Astrocyte (in vitro differentiated cells and primary cell): ENCODE data around the gene SLC44A1. TPM values are rescaled to one million over a fixed set of nuclear protein-coding genes. Genes with fewer than 3 reads are reported as not detected.

ENCODE experiments used
- DNase-seq: peaks from one replicate; pipeline ENCODE4 v3.0.0-alpha.2; 2010; ENCODE audit warnings: low read depth
- FAIRE-seq: peaks from 2 replicates; lab custom pipeline; 2011; peaks lifted over from hg19 to GRCh38; lab: Jason Lieb, UNC
- H2AFZ ChIP-seq: 2 replicates; pipeline ENCODE4 v1.6.0; 2012; ENCODE audit warnings: low read depth, low read length, inconsistent platforms
- H3K27ac ChIP-seq: 2 replicates; pipeline ENCODE4 v1.5.1; 2011; ENCODE audit warnings: low read depth, low read length, inconsistent platforms
- H3K27me3 ChIP-seq: 2 replicates; pipeline ENCODE4 v1.6.0; 2011; ENCODE audit warnings: low read length, inconsistent platforms; ENCODE audit not compliant: insufficient read depth
- H3K36me3 ChIP-seq: 2 replicates; pipeline ENCODE4 v1.5.1; 2011; ENCODE audit warnings: low read length, inconsistent platforms; ENCODE audit not compliant: insufficient read depth
- H3K4me1 ChIP-seq: 2 replicates; pipeline ENCODE4 v1.5.1; 2011; ENCODE audit warnings: low read length, inconsistent platforms; ENCODE audit not compliant: insufficient read depth
- H3K4me2 ChIP-seq: 2 replicates; pipeline ENCODE4 v1.6.0; 2012; ENCODE audit warnings: low read length, inconsistent platforms
- H3K4me3 ChIP-seq: 2 replicates; pipeline ENCODE4 v1.5.1; 2011; ENCODE audit warnings: low read depth, mild to moderate bottlenecking, low read length, inconsistent platforms; ENCODE audit not compliant: insufficient read depth
- H3K79me2 ChIP-seq: 2 replicates; pipeline ENCODE4 v1.6.0; 2012; ENCODE audit warnings: mild to moderate bottlenecking, low read length, inconsistent platforms; ENCODE audit not compliant: insufficient read depth
- H3K9ac ChIP-seq: 2 replicates; pipeline ENCODE4 v1.6.0; 2012; ENCODE audit warnings: mild to moderate bottlenecking, low read length, inconsistent platforms
- H3K9me3 ChIP-seq: 2 replicates; pipeline ENCODE4 v1.5.1; 2012; ENCODE audit warnings: low read depth, mild to moderate bottlenecking, low read length, inconsistent platforms; ENCODE audit not compliant: insufficient read depth
- H4K20me1 ChIP-seq: 2 replicates; pipeline ENCODE4 v1.6.0; 2012; ENCODE audit warnings: low read length, inconsistent platforms; ENCODE audit not compliant: insufficient read depth
- H3K27ac Mint-ChIP-seq: one replicate; pipeline ENCODE4 v1.8.0; 2021; ENCODE audit warnings: mild to moderate bottlenecking, mixed read lengths; ENCODE audit not compliant: unreplicated experiment
- H3K27me3 Mint-ChIP-seq: one replicate; pipeline ENCODE4 v1.8.0; 2021; ENCODE audit warnings: low read depth, mixed read lengths; ENCODE audit not compliant: unreplicated experiment
- H3K36me3 Mint-ChIP-seq: one replicate; pipeline ENCODE4 v1.8.0; 2021; ENCODE audit warnings: low read depth, mixed read lengths; ENCODE audit not compliant: unreplicated experiment
- H3K4me1 Mint-ChIP-seq: one replicate; pipeline ENCODE4 v1.8.0; 2021; ENCODE audit warnings: low read depth, mixed read lengths; ENCODE audit not compliant: unreplicated experiment
- H3K4me3 Mint-ChIP-seq: one replicate; pipeline ENCODE4 v1.8.0; 2021; ENCODE audit warnings: mild to moderate bottlenecking, moderate library complexity, mixed read lengths; ENCODE audit not compliant: unreplicated experiment
- H3K9me3 Mint-ChIP-seq: one replicate; pipeline ENCODE4 v1.8.0; 2021; ENCODE audit warnings: mild to moderate bottlenecking, mixed read lengths; ENCODE audit not compliant: unreplicated experiment
- EZH2 ChIP-seq: IDR thresholded peaks from 2 replicates; pipeline ENCODE4 v1.6.1; 2012; ENCODE audit warnings: mild to moderate bottlenecking, low read length, inconsistent platforms; ENCODE audit not compliant: insufficient read depth
- total RNA-seq: library from RNA; stranded (reverse); gene quantifications from 2 replicates; pipeline ENCODE4 v1.2.1, GENCODE V29; 2021
- TF ChIP-seq, protein P1 (sequence below): IDR thresholded peaks from 2 replicates; pipeline ENCODE4 v1.5.1; 2011; ENCODE audit warnings: low read depth, mild to moderate bottlenecking, inconsistent platforms, low read length, moderate library complexity; ENCODE audit not compliant: insufficient read depth

The SLC44A1 gene
- total RNA-seq, 1 donor from 2014 or later = 43.8 TPM

- Mint-ChIP-seq H3K27ac (no peak overlapping the region), H3K36me3 (peaks cover 8% of the 10 kb centered on the region), H3K27me3 (no peaks in the 10 kb centered on the region), H3K4me1 (peaks cover 8% of the 10 kb centered on the region), H3K4me3 (no peak overlapping the region), H3K9me3 (no peaks in the 10 kb centered on the region)
- FAIRE-seq (no peak), DNase-seq (no peak)
- Histone ChIP-seq H3K9me3 (no peaks in the 10 kb centered on the region), H3K27ac (no peak overlapping the region), H3K9ac (no peak overlapping the region), H3K36me3 (no peaks in the 10 kb centered on the region), H3K4me2 (no peak overlapping the region), H3K79me2 (no peaks in the 10 kb centered on the region), H4K20me1 (no peaks in the 10 kb centered on the region), H3K4me3 (no peak overlapping the region), H3K27me3 (no peaks in the 10 kb centered on the region), H3K4me1 (no peaks in the 10 kb centered on the region), H2AFZ (no peak overlapping the region)
- TF ChIP-seq, protein P1, sequence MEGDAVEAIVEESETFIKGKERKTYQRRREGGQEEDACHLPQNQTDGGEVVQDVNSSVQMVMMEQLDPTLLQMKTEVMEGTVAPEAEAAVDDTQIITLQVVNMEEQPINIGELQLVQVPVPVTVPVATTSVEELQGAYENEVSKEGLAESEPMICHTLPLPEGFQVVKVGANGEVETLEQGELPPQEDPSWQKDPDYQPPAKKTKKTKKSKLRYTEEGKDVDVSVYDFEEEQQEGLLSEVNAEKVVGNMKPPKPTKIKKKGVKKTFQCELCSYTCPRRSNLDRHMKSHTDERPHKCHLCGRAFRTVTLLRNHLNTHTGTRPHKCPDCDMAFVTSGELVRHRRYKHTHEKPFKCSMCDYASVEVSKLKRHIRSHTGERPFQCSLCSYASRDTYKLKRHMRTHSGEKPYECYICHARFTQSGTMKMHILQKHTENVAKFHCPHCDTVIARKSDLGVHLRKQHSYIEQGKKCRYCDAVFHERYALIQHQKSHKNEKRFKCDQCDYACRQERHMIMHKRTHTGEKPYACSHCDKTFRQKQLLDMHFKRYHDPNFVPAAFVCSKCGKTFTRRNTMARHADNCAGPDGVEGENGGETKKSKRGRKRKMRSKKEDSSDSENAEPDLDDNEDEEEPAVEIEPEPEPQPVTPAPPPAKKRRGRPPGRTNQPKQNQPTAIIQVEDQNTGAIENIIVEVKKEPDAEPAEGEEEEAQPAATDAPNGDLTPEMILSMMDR = no peak
- no peak for TF ChIP-seq EZH2
Observed at GRCh38 chr9:105338308-105338707, 93.9 kb downstream of the SLC44A1 start.

GRCh38 chr9:105339849-105340248 lies 95.4 kb downstream of the SLC44A1 start:
- Histone ChIP-seq H3K4me3 (no peak overlapping the region), H3K4me1 (no peaks in the 10 kb centered on the region), H2AFZ (no peak overlapping the region), H3K79me2 (no peaks in the 10 kb centered on the region), H3K9me3 (no peaks in the 10 kb centered on the region), H3K9ac (no peak overlapping the region), H3K27me3 (no peaks in the 10 kb centered on the region), H3K36me3 (no peaks in the 10 kb centered on the region), H4K20me1 (no peaks in the 10 kb centered on the region), H3K27ac (no peak overlapping the region), H3K4me2 (no peak overlapping the region)
- H3K36me3 Mint-ChIP-seq = peaks cover 8% of the 10 kb centered on the region
- H3K4me3 Mint-ChIP-seq = no peak overlapping the region
- H3K27ac Mint-ChIP-seq = no peak overlapping the region
- peaks cover 2% of the 10 kb centered on the region for H3K4me1 Mint-ChIP-seq
- FAIRE-seq = no peak
- no peak for DNase-seq
- H3K9me3 Mint-ChIP-seq = no peaks in the 10 kb centered on the region
- no peaks in the 10 kb centered on the region for H3K27me3 Mint-ChIP-seq
- no peak for TF ChIP-seq EZH2
- TF ChIP-seq, protein P1 = no peak

GRCh38 chr9:105341434-105342146 lies 97.1 kb downstream of the SLC44A1 start:
- Histone ChIP-seq H2AFZ (no peak overlapping the region), H3K4me2 (no peak overlapping the region), H3K27me3 (no peaks in the 10 kb centered on the region), H4K20me1 (no peaks in the 10 kb centered on the region), H3K4me3 (no peak overlapping the region), H3K79me2 (no peaks in the 10 kb centered on the region), H3K4me1 (no peaks in the 10 kb centered on the region), H3K9ac (no peak overlapping the region), H3K36me3 (no peaks in the 10 kb centered on the region), H3K27ac (no peak overlapping the region), H3K9me3 (no peaks in the 10 kb centered on the region)
- Mint-ChIP-seq H3K4me3 (no peak overlapping the region), H3K9me3 (no peaks in the 10 kb centered on the region), H3K27me3 (no peaks in the 10 kb centered on the region), H3K36me3 (peaks cover 8% of the 10 kb centered on the region), H3K27ac (peak overlapping the region; percentile 87), H3K4me1 (peaks cover 2% of the 10 kb centered on the region)
- DNase-seq (peak; percentile 14), FAIRE-seq (no peak)
- TF ChIP-seq, protein P1 = no peak
- no peak for TF ChIP-seq EZH2
